NCI-H2196 (cell line): ENCODE data around the gene CFAP65.

ENCODE experiments used
- DNase-seq: peaks from one replicate; lab custom pipeline; 2025; ENCODE audit not compliant: unreplicated experiment; lab: John Stamatoyannopoulos, UW

The CFAP65 gene

GRCh38 chr2:219017201-219017931 lies 23.9 kb downstream of the CFAP65 start:
- DNase-seq = no peak

- no peak for DNase-seq
Measured at GRCh38 chr2:219016721-219017120, 24.6 kb downstream of the CFAP65 start.

- no peak for DNase-seq
Measured at GRCh38 chr2:219010873-219011272, 30.4 kb downstream of the CFAP65 start.

- peak; percentile 62 for DNase-seq
Measured at GRCh38 chr2:219010162-219010756, 31.1 kb downstream of the CFAP65 start.

GRCh38 chr2:219009294-219009693 lies 32.0 kb downstream of the CFAP65 start:
- DNase-seq = no peak

- DNase-seq = no peak
Measured at GRCh38 chr2:219003979-219004378, 37.3 kb downstream of the CFAP65 start.

- no peak for DNase-seq
Measured at GRCh38 chr2:219003267-219003634, 38.1 kb downstream of the CFAP65 start.

- peak; percentile 92 for DNase-seq
Measured at GRCh38 chr2:219002395-219003266, 38.7 kb downstream of the CFAP65 start.

GRCh38 chr2:219001577-219002394 lies 39.5 kb downstream of the CFAP65 start:
- DNase-seq = peak; percentile 95

- DNase-seq = no peak
Measured at GRCh38 chr2:219001100-219001576, 40.2 kb downstream of the CFAP65 start.

GRCh38 chr2:219000569-219000960 lies 40.8 kb downstream of the CFAP65 start:
- DNase-seq = peak; percentile 47

- DNase-seq = peak; percentile 88
Measured at GRCh38 chr2:218999881-219000568, 41.3 kb downstream of the CFAP65 start.

- DNase-seq = no peak
Measured at GRCh38 chr2:218999021-218999880, 42.1 kb downstream of the CFAP65 start.

GRCh38 chr2:218998414-218999002 lies 42.8 kb downstream of the CFAP65 start:
- no peak for DNase-seq

- DNase-seq = no peak
Measured at GRCh38 chr2:218997731-218998130, 43.6 kb downstream of the CFAP65 start.

- peak; percentile 76 for DNase-seq
Measured at GRCh38 chr2:218996937-218997336, 44.4 kb downstream of the CFAP65 start.

- peak; percentile 97 for DNase-seq
Measured at GRCh38 chr2:218995972-218996711, 45.2 kb downstream of the CFAP65 start.

GRCh38 chr2:218995561-218995960 lies 45.8 kb downstream of the CFAP65 start:
- DNase-seq = no peak
